ENCODE data around the gene ABR. TPM values are rescaled to one million over a fixed set of nuclear protein-coding genes. Genes with fewer than 3 reads are reported as not detected.

Gene ABR
- total and polyA plus RNA-seq, 2 donors from 2014 or later = 18.7 to 116 TPM

- Histone ChIP-seq H3K27me3 (ENCODE audit: control insufficient read depth, insufficient read depth, low read length) (no peaks in the 10 kb centered on the region), H3K4me3 (ENCODE audit: low read length in 3 of 3) (no peak overlapping the region), H3K27ac (ENCODE audit: low read depth in 2 of 2, low read length in 2 of 2) (peak overlapping the region in 1 of 2 donors; percentile 43), H3K9ac (ENCODE audit: low read length in 3 of 3) (no peak overlapping the region), H3K9me3 (ENCODE audit: control insufficient read depth in 2 of 3, insufficient read depth in 1 of 3, low read length in 3 of 3) (no peaks in the 10 kb centered on the region), H3K36me3 (ENCODE audit: control insufficient read depth in 2 of 3, insufficient read depth in 3 of 3, low read length in 3 of 3) (no peaks in the 10 kb centered on the region), H3K4me1 (ENCODE audit: control insufficient read depth in 2 of 3, insufficient read depth in 2 of 3, low read depth in 1 of 3, low read length in 3 of 3) (peaks cover 0 to 14% (median 0%) of the 10 kb centered on the region in 3 donors)
- FAIRE-seq (no peak), DNase-seq (no peak)
- TF ChIP-seq CTCF (IDR thresholded peaks at IDR 0.05; ENCODE audit: borderline replicate concordance, extremely low read depth, insufficient read depth) = no peak
- intact Hi-C loops (cut with DNase I) = no loop called here
Observed at GRCh38 chr17:1026599-1026975, 153.2 kb downstream of the ABR start.

GRCh38 chr17:1025733-1026598, 153.8 kb downstream of the ABR start:
- Histone ChIP-seq H3K4me1 (ENCODE audit: control insufficient read depth in 2 of 3, insufficient read depth in 2 of 3, low read depth in 1 of 3, low read length in 3 of 3) (peaks cover 0 to 14% (median 0%) of the 10 kb centered on the region in 3 donors), H3K27me3 (ENCODE audit: control insufficient read depth, insufficient read depth, low read length) (no peaks in the 10 kb centered on the region), H3K9me3 (ENCODE audit: control insufficient read depth in 2 of 3, insufficient read depth in 1 of 3, low read length in 3 of 3) (no peaks in the 10 kb centered on the region), H3K36me3 (ENCODE audit: control insufficient read depth in 2 of 3, insufficient read depth in 3 of 3, low read length in 3 of 3) (no peaks in the 10 kb centered on the region), H3K27ac (ENCODE audit: low read depth in 2 of 2, low read length in 2 of 2) (peak overlapping the region in 1 of 2 donors; percentile 43), H3K9ac (ENCODE audit: low read length in 3 of 3) (no peak overlapping the region), H3K4me3 (ENCODE audit: low read length in 3 of 3) (no peak overlapping the region)
- intact Hi-C loops (cut with DNase I) = no loop called here
- TF ChIP-seq CTCF (IDR thresholded peaks at IDR 0.05; ENCODE audit: borderline replicate concordance, extremely low read depth, insufficient read depth) = no peak
- FAIRE-seq = no peak
- peak in 1 of 5 donors; percentile 40 for DNase-seq

- H3K9me3 ChIP-seq (ENCODE audit: control insufficient read depth in 2 of 3, insufficient read depth in 1 of 3, low read length in 3 of 3) = no peaks in the 10 kb centered on the region
- H3K4me1 ChIP-seq (ENCODE audit: control insufficient read depth in 2 of 3, insufficient read depth in 2 of 3, low read depth in 1 of 3, low read length in 3 of 3) = peaks cover 0 to 7% (median 0%) of the 10 kb centered on the region in 3 donors
- no peak for TF ChIP-seq CTCF (IDR thresholded peaks at IDR 0.05; ENCODE audit: borderline replicate concordance, extremely low read depth, insufficient read depth)
- H3K4me3 ChIP-seq (ENCODE audit: low read length in 3 of 3) = no peak overlapping the region
- DNase-seq = no peak
- no peak overlapping the region for H3K27ac ChIP-seq (ENCODE audit: low read depth in 2 of 2, low read length in 2 of 2)
- no peak for FAIRE-seq
- no peaks in the 10 kb centered on the region for H3K27me3 ChIP-seq (ENCODE audit: control insufficient read depth, insufficient read depth, low read length)
- no peak overlapping the region for H3K9ac ChIP-seq (ENCODE audit: low read length in 3 of 3)
- intact Hi-C loops (cut with DNase I) = no loop called here
- no peaks in the 10 kb centered on the region for H3K36me3 ChIP-seq (ENCODE audit: control insufficient read depth in 2 of 3, insufficient read depth in 3 of 3, low read length in 3 of 3)
Observed at GRCh38 chr17:1024076-1024475, 155.7 kb downstream of the ABR start.
